ENCODE data around the gene KLK5. TPM values are rescaled to one million over a fixed set of nuclear protein-coding genes. Genes with fewer than 3 reads are reported as not detected.
"Not testable (repeated sequence)": the region's sequence is repeated elsewhere in the genome, so short reads cannot be mapped to it uniquely, and the experiment has no call there.

KLK5 gene
- total and polyA plus RNA-seq, 4 donors: not detected

- Histone ChIP-seq H3K27ac (ENCODE audit: low read depth in 1 of 2, low read length in 2 of 2) (no peak overlapping the region), H3K36me3 (ENCODE audit: control insufficient read depth in 1 of 2, insufficient read depth in 2 of 2, low read length in 1 of 2) (no peaks in the 10 kb centered on the region), H3K27me3 (ENCODE audit: control insufficient read depth in 1 of 2, insufficient read depth in 2 of 2, low read length in 1 of 2) (no peaks in the 10 kb centered on the region), H3K9me3 (ENCODE audit: control insufficient read depth, low read length) (no peaks in the 10 kb centered on the region), H3K4me3 (ENCODE audit: low read length in 2 of 2) (no peak overlapping the region), H3K4me1 (ENCODE audit: control insufficient read depth in 1 of 2, insufficient read depth in 2 of 2, low read length in 2 of 2) (no peaks in the 10 kb centered on the region)
- DNase-seq (no peak), ATAC-seq (ENCODE audit: low FRiP score) (peak; percentile 29)
- WGBS, 2 donors: 58 to 61% methylated on average over 25 of the region's 25 CpGs
- intact Hi-C loops (cut with DNase I): no loop called here
These were observed 44.5 kb downstream of the KLK5 start for GRCh38 chr19:50908336-50908735.

- WGBS, 2 donors: 16 to 17% methylated on average over 5 of the region's 5 CpGs
- H3K27me3 ChIP-seq (ENCODE audit: control insufficient read depth in 1 of 2, insufficient read depth in 2 of 2, low read length in 1 of 2): no peaks in the 10 kb centered on the region
- no peaks in the 10 kb centered on the region for H3K36me3 ChIP-seq (ENCODE audit: control insufficient read depth in 1 of 2, insufficient read depth in 2 of 2, low read length in 1 of 2)
- no peak overlapping the region for H3K4me3 ChIP-seq (ENCODE audit: low read length in 2 of 2)
- no peak for ATAC-seq (ENCODE audit: low FRiP score)
- intact Hi-C loops (cut with DNase I): no loop called here
- no peaks in the 10 kb centered on the region for H3K9me3 ChIP-seq (ENCODE audit: control insufficient read depth, low read length)
- H3K27ac ChIP-seq (ENCODE audit: low read depth in 1 of 2, low read length in 2 of 2): no peak overlapping the region
- H3K4me1 ChIP-seq (ENCODE audit: control insufficient read depth in 1 of 2, insufficient read depth in 2 of 2, low read length in 2 of 2): no peaks in the 10 kb centered on the region
- no peak for DNase-seq
These were observed 46.6 kb downstream of the KLK5 start for GRCh38 chr19:50906217-50906616.

GRCh38 chr19:50902640-50903039 is 50.2 kb downstream of the KLK5 start:
- intact Hi-C loops (cut with DNase I): no loop called here
- ATAC-seq (ENCODE audit: low FRiP score) (no peak), DNase-seq (no peak)
- 40 to 57% methylated on average over 2 to 4 of the region's 4 CpGs for WGBS, 2 donors
- Histone ChIP-seq H3K9me3 (ENCODE audit: control insufficient read depth, low read length) (no peaks in the 10 kb centered on the region), H3K27ac (ENCODE audit: low read depth in 1 of 2, low read length in 2 of 2) (no peak overlapping the region), H3K27me3 (ENCODE audit: control insufficient read depth in 1 of 2, insufficient read depth in 2 of 2, low read length in 1 of 2) (no peaks in the 10 kb centered on the region), H3K36me3 (ENCODE audit: control insufficient read depth in 1 of 2, insufficient read depth in 2 of 2, low read length in 1 of 2) (no peaks in the 10 kb centered on the region), H3K4me3 (ENCODE audit: low read length in 2 of 2) (no peak overlapping the region), H3K4me1 (ENCODE audit: control insufficient read depth in 1 of 2, insufficient read depth in 2 of 2, low read length in 2 of 2) (no peaks in the 10 kb centered on the region)

- no peaks in the 10 kb centered on the region for H3K27me3 ChIP-seq (ENCODE audit: control insufficient read depth in 1 of 2, insufficient read depth in 2 of 2, low read length in 1 of 2)
- H3K4me1 ChIP-seq (ENCODE audit: control insufficient read depth in 1 of 2, insufficient read depth in 2 of 2, low read length in 2 of 2): no peaks in the 10 kb centered on the region
- WGBS, 2 donors: 82 to 84% methylated on average over 3 of the region's 3 CpGs
- no peak for ATAC-seq (ENCODE audit: low FRiP score)
- DNase-seq: no peak
- H3K9me3 ChIP-seq (ENCODE audit: control insufficient read depth, low read length): no peaks in the 10 kb centered on the region
- intact Hi-C loops (cut with DNase I): no loop called here
- H3K36me3 ChIP-seq (ENCODE audit: control insufficient read depth in 1 of 2, insufficient read depth in 2 of 2, low read length in 1 of 2): no peaks in the 10 kb centered on the region
- no peak overlapping the region for H3K27ac ChIP-seq (ENCODE audit: low read depth in 1 of 2, low read length in 2 of 2)
- no peak overlapping the region for H3K4me3 ChIP-seq (ENCODE audit: low read length in 2 of 2)
These were observed 53.3 kb downstream of the KLK5 start for GRCh38 chr19:50899569-50899968.

- Histone ChIP-seq H3K4me3 (ENCODE audit: low read length in 2 of 2) (no peak overlapping the region), H3K27me3 (ENCODE audit: control insufficient read depth in 1 of 2, insufficient read depth in 2 of 2, low read length in 1 of 2) (no peaks in the 10 kb centered on the region), H3K36me3 (ENCODE audit: control insufficient read depth in 1 of 2, insufficient read depth in 2 of 2, low read length in 1 of 2) (no peaks in the 10 kb centered on the region), H3K27ac (ENCODE audit: low read depth in 1 of 2, low read length in 2 of 2) (no peak overlapping the region), H3K9me3 (ENCODE audit: control insufficient read depth, low read length) (no peaks in the 10 kb centered on the region), H3K4me1 (ENCODE audit: control insufficient read depth in 1 of 2, insufficient read depth in 2 of 2, low read length in 2 of 2) (no peaks in the 10 kb centered on the region)
- DNase-seq (no peak), ATAC-seq (ENCODE audit: low FRiP score) (no peak)
- WGBS, 2 donors: 72 to 75% methylated on average over 4 of the region's 4 CpGs
- intact Hi-C loops (cut with DNase I): no loop called here
These were observed 54.8 kb downstream of the KLK5 start for GRCh38 chr19:50898018-50898417.

GRCh38 chr19:50897612-50898011 is 55.2 kb downstream of the KLK5 start:
- H3K27me3 ChIP-seq (ENCODE audit: control insufficient read depth in 1 of 2, insufficient read depth in 2 of 2, low read length in 1 of 2): no peaks in the 10 kb centered on the region
- 78 to 89% methylated on average over 3 of the region's 3 CpGs for WGBS, 2 donors

GRCh38 chr19:50897191-50897607 is 55.6 kb downstream of the KLK5 start:
- DNase-seq (no peak), ATAC-seq (ENCODE audit: low FRiP score) (no peak)
- Histone ChIP-seq H3K4me3 (ENCODE audit: low read length in 2 of 2) (no peak overlapping the region), H3K27ac (ENCODE audit: low read depth in 1 of 2, low read length in 2 of 2) (no peak overlapping the region), H3K4me1 (ENCODE audit: control insufficient read depth in 1 of 2, insufficient read depth in 2 of 2, low read length in 2 of 2) (no peaks in the 10 kb centered on the region), H3K27me3 (ENCODE audit: control insufficient read depth in 1 of 2, insufficient read depth in 2 of 2, low read length in 1 of 2) (no peaks in the 10 kb centered on the region), H3K9me3 (ENCODE audit: control insufficient read depth, low read length) (no peaks in the 10 kb centered on the region), H3K36me3 (ENCODE audit: control insufficient read depth in 1 of 2, insufficient read depth in 2 of 2, low read length in 1 of 2) (no peaks in the 10 kb centered on the region)
- 54 to 70% methylated on average over 3 of the region's 3 CpGs for WGBS, 2 donors
- intact Hi-C loops (cut with DNase I): no loop called here

More at GRCh38 chr19:50897612-50898011, 55.2 kb downstream of the KLK5 start:
- H3K36me3 ChIP-seq (ENCODE audit: control insufficient read depth in 1 of 2, insufficient read depth in 2 of 2, low read length in 1 of 2): no peaks in the 10 kb centered on the region
- no peak overlapping the region for H3K27ac ChIP-seq (ENCODE audit: low read depth in 1 of 2, low read length in 2 of 2)
- DNase-seq (no peak), ATAC-seq (ENCODE audit: low FRiP score) (no peak)
- no peak overlapping the region for H3K4me3 ChIP-seq (ENCODE audit: low read length in 2 of 2)
- no peaks in the 10 kb centered on the region for H3K9me3 ChIP-seq (ENCODE audit: control insufficient read depth, low read length)
- intact Hi-C loops (cut with DNase I): no loop called here
- H3K4me1 ChIP-seq (ENCODE audit: control insufficient read depth in 1 of 2, insufficient read depth in 2 of 2, low read length in 2 of 2): no peaks in the 10 kb centered on the region

GRCh38 chr19:50896591-50897190 is 56.1 kb downstream of the KLK5 start:
- H3K4me1 ChIP-seq (ENCODE audit: control insufficient read depth in 1 of 2, insufficient read depth in 2 of 2, low read length in 2 of 2): no peaks in the 10 kb centered on the region
- no peak for ATAC-seq (ENCODE audit: low FRiP score)
- no peak overlapping the region for H3K27ac ChIP-seq (ENCODE audit: low read depth in 1 of 2, low read length in 2 of 2)
- no peaks in the 10 kb centered on the region for H3K9me3 ChIP-seq (ENCODE audit: control insufficient read depth, low read length)
- no peaks in the 10 kb centered on the region for H3K36me3 ChIP-seq (ENCODE audit: control insufficient read depth in 1 of 2, insufficient read depth in 2 of 2, low read length in 1 of 2)
- intact Hi-C loops (cut with DNase I): no loop called here
- WGBS, 2 donors: 69 to 70% methylated on average over 6 of the region's 6 CpGs
- H3K4me3 ChIP-seq (ENCODE audit: low read length in 2 of 2): no peak overlapping the region
- no peaks in the 10 kb centered on the region for H3K27me3 ChIP-seq (ENCODE audit: control insufficient read depth in 1 of 2, insufficient read depth in 2 of 2, low read length in 1 of 2)
- DNase-seq: no peak

GRCh38 chr19:50896089-50896590 is 56.7 kb downstream of the KLK5 start:
- H3K4me1 ChIP-seq (ENCODE audit: control insufficient read depth in 1 of 2, insufficient read depth in 2 of 2, low read length in 2 of 2); H3K27ac ChIP-seq (ENCODE audit: low read depth in 1 of 2, low read length in 2 of 2); intact Hi-C loops (cut with DNase I); H3K27me3 ChIP-seq (ENCODE audit: control insufficient read depth in 1 of 2, insufficient read depth in 2 of 2, low read length in 1 of 2); DNase-seq; H3K9me3 ChIP-seq (ENCODE audit: control insufficient read depth, low read length); ATAC-seq (ENCODE audit: low FRiP score); H3K4me3 ChIP-seq (ENCODE audit: low read length in 2 of 2); H3K36me3 ChIP-seq (ENCODE audit: control insufficient read depth in 1 of 2, insufficient read depth in 2 of 2, low read length in 1 of 2): not testable (repeated sequence)
- WGBS, 2 donors: 77 to 81% methylated on average over 9 of the region's 9 CpGs

All from aorta (tissue), 5 donors.